Endothelial cell of hepatic sinusoid (primary cell): ENCODE results near the gene RFX8.
"Not testable (repeated sequence)": the region's sequence is repeated elsewhere in the genome, so short reads cannot be mapped to it uniquely, and the experiment has no call there.

Source experiments
- in situ Hi-C: cut with HindIII; loops from 2 replicates; pipeline ENCODE4 v1.10.0; 2017; ENCODE audit warnings: low sequenced_read_pairs

The RFX8 gene

DNA sequence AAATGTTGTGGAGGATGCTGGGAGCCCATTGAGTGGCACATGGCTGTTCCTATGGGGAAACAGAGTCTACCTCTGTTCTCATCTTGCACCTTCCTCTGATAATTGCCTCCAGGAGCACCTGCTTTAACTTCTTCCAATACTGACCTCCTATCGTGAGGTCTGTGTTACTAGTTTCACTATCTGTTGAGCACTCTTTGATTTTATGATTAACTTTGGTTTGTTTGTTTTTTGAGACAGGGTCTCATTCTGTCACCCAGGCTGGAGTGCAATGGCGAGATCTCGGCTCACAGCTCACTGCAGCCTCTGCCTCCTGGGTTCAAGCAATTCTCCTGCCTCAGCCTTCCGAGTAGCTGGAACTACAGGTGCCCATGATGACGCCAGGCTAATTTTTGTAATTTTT lies 12.1 kb upstream of the RFX8 start:
- in situ Hi-C loops: no loop called here

DNA sequence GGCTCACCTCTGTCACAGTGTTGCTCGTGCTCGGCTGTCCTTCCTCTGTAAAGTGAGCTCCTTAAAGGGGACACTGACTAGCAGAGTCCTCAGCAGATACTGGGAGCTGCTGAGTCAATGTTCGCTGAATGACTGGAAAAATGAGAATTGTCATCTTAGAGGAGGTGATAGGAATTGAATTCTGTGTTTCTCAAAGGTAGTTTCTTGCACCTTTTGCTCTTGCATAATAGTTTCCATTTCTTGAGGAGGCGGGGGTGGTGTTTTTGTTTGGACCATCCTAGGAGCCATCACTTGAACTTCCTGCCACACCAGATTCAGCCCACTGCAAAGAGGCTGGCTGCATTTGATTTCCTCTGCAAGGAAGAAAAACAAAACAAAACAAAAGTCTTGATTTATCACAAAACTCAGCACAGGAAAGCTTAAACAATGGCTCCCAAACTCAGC lies 11.4 kb upstream of the RFX8 start:
- in situ Hi-C loops: no loop called here

DNA sequence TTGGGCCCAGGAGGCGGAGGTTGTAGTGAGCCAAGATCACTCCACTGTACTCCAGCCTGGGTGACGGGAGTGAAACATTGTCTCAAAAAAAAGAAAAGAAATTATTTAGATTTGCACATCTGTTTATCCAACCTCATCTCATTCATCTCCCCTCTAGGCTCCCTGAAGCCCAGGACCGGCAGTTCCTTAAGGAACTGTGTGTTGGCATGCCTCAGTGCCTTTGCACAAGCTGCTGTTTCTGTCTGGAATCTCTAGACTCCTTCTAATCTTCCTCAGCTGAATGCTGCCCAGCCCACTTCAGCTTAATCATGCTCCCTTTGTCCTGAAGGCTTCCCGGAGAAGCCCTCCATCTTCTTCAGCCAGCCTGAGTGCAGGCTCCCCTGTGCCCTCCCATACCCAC lies 10.9 kb upstream of the RFX8 start:
- in situ Hi-C loops: no loop called here

DNA sequence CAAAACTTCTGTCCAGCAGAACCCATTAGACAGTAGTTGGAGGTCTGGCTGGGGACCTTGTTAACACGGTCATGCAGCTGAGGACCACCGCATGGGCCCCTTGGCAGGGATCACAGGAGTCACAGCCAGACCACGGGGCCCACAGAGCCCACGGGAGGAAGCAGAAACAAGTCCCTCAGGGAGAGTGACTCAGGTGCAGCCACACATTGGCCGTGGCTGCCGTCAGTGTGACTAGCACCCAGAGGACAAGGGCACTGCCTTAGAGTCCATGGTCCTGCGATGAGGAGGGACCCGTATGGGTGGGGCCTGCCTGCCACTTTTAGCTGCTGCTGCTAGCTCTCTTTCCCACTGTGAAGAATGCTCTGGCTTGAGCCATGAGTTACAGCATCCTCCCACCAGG lies 5.9 kb upstream of the RFX8 start:
- in situ Hi-C loops: no loop called here

DNA sequence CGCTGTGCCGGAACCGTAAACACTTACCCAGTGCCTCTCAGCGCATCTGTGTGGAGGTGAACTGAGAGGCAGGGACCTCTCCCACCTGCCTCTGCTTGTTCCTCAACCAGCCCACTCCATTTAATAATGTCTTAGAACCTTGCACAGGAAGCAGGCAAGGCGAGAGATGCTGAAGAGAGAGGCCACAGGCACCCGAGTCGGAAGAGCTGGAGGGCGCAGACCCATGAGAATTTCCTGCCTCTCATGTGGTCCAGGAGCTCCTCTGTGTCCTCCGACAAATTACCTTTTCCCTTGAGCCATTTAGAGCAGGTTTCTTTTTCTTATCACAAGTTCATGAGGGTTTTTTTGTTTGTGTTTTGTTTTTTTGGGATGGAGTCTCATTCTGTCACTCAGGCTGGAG lies 4.9 kb upstream of the RFX8 start:
- in situ Hi-C loops: no loop called here

DNA sequence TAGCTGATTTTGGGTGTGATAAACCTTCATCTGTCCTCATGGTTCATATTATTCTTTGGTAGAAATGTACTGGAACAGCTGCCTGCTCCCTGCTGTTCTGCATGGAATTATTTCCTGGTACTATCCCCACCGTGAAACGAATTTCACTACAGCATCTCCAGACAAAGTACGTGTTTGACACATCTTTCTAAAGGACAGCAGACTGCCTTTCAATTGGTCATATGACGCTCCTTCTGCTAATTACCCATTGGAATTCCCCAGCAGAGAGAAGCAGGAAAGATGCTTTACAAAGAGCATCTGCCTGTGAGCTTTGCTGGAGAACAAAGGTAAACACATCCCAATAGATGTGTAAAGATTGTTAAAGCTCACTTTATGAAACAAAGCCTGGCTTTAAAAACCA lies 4.4 kb upstream of the RFX8 start:
- in situ Hi-C loops: no loop called here

DNA sequence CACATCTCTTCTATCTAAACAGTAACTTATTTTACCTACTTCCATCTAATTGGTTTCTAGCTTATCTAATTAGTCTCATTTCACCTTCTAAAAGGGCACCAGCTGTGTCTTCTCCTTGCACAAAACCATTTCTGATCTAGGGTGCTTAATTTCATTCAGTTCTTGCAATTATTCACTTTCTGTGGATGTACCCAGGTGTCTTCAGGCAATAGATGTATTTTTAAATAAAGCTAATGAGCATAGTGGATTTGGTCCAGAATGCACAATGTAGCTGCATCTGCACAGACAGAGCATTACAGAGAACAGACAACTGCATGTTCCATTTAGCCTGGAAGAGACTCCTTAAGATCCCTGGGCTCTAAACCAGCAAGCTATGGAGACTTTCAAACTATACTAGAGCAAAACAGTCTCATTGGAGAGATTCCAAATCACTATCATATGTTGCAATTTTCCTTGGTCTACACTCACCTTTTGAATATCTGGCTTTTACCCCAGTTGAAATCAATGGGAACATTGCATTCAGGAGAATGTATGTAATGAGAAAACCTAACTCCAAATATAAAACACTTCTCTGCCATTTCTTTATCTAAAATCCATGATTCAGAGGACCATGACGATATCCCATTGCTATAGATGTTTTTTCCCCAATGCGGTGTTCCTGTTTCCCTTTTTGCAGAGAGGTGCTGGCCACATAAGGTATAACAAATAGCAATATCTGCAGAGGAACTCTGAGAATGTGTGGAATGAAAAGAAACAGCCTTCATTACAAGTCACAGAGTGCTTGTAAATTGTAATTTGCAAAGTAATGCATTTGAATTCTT lies 3.5 kb upstream of the RFX8 start:
- in situ Hi-C loops: no loop called here

DNA sequence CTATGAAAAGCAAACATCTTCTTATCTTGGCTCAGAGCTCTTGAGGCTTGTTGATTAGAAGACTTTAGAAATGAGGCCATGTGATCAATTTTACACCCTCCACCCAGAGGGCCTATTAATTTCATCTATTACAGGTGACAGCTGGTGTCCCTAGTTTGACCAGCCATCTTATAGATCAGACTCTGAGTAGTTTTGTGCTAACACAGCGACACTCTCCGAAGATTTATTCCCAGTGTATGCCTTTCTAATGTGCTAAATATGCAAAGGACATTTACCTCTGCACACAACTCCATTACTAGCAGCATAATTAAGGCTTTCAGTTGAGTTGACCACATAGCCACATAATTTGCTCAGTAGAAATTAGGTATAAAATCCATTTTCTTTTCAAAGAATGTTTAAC lies 2.6 kb upstream of the RFX8 start:
- in situ Hi-C loops: no loop called here

DNA sequence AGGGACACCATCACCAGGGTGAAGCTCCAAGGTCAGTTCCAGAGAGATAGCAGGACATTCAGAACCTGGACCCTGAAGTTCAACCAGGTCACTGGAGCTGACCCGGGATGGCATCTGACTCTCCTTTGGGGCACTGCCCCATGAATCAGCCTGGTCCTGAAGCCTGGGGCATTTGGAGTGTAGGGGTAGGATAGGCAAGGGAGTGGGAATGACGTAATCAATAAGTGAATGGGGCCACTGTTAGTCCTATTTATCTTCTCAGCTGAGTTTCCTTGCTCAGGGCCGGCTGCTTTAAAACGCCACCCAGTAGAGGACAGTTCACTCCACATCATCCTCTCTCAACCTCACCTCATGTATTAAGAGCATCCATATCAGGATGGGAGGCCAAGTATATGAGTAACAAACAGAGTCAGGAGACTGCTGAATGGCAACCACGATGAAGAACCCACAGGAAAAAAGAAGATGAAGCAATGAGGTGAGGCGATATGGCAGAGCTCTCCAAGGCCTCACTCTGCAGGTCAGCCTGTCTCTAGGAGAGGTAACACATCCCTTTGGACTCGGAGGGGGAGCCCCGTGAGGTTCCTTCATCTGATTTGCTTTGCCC lies 1.8 kb upstream of the RFX8 start:
- in situ Hi-C loops: no loop called here

DNA sequence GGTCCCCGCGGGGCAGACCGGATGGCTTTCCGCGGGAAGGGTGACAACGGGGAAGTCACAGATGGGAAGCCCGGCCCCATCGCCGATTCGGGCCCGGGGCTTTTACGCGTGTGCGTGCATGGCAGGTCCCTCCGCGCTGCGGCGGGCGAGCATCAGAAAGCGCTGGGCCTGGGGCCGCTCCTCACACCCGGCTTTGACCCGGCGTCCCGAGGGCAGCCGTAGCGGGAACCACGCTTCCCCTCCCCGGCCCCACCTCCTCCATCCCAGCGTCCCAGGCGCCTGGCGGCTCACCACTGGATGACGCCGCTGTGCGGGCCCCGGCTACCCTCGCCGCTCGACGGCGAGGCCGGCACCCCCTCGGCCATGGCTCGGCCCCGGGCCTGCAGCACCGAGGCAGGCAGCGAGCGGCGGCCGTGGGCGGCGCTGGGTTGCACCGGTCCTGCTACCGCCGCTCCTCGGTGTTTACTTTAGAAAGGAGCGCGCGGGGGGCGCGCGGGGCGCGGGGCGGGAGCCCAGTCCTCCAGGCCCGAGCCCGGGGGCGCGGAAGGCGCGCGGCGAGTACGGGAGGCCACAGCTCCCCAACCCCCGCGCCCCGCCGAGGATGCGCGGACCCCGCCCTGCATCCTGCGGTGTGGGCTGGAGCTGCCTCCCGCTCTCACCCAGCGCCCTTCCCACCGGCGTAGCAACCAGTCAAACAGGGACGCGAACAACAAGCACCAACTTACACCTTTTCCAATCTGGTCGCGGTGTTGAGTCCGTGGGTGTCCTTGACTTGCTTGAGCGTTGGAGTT lies 806 bp downstream of the RFX8 start:
- in situ Hi-C loops: no loop called here

DNA sequence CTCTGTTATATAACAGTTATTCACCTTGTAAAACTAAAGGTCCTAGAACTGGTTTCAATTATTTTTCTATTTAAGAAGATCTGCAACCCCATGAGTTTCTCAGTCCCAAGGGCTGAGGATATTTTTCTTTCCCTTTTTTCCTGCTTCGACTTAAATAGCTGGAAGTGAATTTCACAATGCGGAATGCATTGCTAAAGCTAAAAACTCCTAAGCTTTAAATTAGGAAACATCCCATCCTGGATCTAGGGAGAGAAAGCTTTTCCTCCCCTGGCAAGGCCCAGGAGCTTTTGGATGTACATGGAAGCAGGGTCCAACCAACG lies 1.4 kb downstream of the RFX8 start:
- in situ Hi-C loops: no loop called here

DNA sequence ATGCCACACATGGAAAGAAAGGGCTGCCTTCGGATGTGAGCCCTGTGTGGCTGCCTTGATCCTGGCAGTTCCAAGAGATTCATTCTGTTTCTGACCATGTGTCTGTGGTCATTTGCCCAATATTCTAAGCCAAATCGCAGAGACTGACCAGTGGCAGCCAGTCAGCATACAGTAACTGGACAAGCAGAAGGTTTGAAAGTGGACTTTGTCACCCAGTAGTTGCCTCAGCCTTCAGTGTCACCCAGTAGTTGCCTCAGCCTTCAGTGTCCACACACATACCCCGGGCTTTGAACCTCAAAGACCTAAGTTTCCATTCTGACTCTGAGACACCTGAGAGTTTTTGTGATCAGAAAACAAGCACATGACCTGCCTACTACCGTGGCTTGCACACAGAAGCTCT lies 5.0 kb downstream of the RFX8 start:
- in situ Hi-C loops: no loop called here

DNA sequence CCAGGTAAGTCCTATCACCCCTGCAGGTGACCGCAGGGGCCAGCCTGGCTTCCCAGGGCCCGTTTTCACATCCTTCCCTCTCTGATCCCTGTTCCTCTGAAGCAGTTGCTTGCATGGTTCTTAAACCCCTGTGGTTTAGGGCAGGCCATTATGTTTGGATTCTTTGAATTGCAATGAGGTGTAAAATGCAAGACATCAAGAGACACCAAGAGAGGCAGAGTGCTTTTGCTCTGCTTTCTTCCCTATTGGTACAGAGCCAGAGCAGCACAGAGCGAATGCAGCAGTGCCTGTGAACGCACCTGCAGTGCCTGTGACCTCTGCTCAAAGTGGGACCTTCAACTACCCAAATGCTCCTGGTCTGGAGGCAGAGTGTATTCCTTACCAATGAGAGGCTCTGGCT lies 7.6 kb downstream of the RFX8 start:
- in situ Hi-C loops: no loop called here

DNA sequence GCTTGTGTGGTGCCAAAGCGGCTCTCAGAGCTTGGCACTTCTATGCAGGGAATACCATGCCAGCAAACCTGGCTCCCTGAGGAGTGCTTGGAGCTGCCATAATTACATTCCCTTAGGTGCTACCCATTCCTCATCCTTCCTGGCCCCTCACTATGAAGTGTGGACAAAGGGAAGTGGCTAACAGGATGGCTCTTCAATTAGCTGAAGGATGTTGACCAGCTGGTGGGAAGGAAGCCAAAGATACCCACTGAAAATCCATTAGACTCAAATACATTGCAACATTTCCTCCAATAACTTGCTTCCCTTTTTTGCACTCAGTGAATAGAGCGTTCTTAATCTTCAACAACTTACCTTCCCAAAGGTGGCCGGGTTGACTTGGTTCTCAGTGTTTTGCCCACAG lies 8.5 kb downstream of the RFX8 start:
- in situ Hi-C loops: no loop called here

DNA sequence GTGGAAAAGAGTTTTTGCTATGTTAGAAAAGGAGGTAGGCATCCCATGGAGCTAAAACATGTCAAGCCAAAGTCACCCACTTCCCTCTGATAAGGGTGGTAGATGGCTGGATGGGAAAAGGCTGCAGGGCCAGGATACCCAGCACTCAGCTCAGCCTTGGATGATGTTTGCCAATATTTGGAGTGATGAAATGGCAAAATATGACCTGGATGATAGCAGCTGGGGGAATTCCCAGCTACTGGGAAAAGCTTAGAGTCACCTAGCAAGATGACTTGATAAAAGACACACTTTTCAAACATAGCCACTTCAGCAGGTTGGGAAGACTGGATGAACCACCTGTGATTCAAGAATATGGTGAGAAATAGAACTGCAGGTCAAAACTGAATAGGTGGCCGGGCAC lies 10.1 kb downstream of the RFX8 start:
- in situ Hi-C loops: no loop called here

DNA sequence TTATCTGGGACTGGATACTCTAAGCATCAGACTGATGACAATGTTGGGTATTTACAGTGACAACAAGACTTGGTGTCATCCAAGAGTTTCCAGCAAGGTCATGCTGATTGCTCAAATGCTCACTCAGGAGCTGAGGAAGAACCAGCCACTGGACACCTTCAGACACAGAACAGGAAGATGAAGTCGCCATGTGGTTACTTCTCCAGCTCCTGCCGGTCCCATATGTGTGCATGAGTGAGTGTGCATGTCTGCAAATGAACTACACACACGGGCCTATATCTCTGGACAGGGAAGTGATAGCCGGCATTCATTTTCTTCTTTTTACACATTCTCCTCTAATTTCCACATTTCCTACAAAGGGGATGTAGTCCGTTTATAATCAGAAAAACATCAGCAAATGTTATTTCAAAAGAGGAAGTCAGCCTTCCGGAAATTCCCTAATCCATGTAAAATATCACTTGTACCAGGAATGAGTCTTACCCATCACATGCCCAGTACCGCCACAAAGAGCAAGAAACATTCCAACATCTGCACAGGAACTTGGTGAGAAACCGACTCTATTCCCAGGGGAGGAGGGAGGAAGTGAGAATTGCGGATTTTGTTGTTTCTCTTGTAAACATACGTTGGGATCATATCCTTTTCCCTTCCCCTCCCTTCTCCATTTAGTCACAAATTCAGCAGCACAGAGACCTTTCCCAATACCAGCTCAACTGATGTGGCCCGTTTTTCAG lies 10.8 kb downstream of the RFX8 start:
- in situ Hi-C loops: no loop called here

DNA sequence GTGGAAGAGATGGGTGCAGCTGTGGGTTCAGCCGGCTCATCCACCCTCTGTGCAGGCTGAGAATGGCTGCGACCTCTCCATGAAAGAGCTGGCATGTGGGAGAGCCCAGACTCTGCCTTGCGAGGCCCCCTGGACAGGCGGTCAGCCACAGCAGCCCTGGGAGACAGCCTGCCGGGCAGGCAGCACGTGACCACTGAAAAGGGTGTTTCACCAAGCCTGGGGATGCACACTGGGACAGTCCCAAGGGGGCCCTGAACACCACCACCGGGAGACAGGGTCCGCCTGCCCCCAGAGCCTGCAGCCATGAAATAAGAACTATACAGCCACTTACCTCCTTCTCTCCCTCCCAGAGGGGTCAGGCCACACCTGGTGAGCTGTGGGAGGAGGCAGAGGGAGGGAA lies 11.5 kb downstream of the RFX8 start:
- in situ Hi-C loops: no loop called here

DNA sequence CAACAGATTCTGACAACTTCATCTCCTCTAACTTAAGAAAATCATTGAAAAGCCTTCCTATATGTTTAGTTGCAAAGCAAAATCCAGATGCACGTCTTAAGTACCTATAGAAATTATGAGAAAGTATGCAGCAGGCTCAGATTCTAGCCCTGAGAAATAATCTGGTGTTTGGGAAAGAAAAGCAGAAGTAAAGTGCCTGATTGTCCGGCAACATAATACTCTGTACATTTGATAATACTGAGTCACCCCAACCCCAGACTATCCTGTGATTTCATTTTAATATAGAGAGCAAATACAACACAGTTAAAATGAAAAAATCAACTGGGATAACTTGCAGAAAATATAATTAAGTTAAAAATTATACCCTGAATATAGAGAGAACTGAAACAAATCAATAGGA lies 13.5 kb downstream of the RFX8 start:
- in situ Hi-C loops: no loop called here

DNA sequence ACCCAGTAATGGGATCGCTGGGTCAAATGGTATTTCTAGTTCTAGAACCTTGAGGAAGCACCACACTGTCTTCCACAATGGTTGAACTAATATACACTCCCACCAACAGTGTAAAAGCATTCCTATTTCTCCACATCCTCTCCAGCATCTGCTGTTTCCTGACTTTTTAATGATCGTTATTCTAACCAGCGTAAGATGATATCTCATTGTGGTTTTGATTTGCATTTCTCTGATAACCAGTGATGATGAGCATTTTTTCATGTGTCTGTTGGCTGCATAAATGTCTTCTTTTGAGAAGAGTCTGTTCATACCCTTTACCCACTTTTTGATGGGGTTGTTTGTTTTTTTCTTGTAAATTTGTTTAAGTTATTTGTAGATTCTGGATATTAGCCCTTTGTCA lies 20.5 kb downstream of the RFX8 start:
- in situ Hi-C loops: not testable (repeated sequence)

DNA sequence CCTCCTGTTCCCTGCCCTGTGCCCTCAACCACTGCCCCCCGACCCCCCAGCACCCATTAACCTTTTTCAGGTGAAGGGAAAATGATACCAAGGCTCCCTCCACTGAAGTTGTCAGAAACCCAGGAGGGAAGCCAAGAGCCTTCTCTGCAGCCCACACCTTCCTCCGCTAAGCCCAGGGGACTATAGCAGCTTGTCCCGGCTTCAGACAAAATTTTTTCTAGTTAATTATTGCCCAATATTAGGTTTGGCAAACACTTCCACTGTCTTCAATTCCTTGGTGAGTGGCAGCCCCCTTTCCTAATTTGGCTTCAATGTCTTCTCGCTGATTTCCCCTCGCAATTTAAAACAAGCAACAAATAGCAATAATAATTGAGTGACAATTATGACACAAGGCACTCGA lies 23.9 kb downstream of the RFX8 start:
- in situ Hi-C loops: no loop called here

DNA sequence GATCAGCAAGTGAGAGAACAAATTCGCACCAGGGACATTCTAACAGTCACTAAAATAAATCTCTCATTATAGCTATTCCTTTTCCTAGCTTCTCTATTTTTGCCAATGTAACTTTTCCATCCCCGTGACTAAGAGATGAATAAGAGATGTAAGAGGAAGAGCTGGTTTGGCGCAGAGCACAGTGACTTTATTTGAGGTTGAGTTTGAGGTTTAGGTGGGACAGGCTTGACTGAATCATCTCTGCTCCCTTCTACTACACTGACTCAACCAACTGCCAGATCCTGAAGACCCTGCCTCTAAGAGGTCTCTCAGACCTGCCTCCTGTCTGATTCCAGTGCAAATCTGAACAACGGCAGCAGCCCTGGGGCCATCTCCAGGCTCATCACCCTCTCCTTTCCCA lies 28.0 kb downstream of the RFX8 start:
- in situ Hi-C loops: no loop called here

DNA sequence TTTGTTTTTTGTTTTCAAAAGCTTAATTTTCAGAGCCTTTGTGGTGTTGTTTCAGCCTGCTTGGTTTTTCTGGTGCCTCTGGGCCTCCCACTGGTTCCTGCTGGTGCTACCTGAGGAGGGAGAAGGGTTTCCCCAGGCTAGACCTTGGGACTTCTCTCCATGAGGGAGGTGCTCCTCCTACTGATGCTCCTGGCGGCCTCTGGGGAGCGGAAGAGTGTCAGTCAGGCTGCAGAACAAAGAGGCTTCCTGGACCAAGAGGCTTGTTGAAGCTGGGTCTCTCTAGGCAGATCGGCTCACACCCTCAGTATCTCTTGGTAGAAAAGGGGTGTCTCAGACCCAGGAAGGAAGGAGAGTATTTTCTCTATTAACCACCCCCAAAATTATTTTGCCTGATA lies 32.2 kb downstream of the RFX8 start:
- in situ Hi-C loops: no loop called here
